ENCODE data around the gene PRLHR.

The PRLHR gene

GRCh38 chr10:118547282-118547681 is 48.2 kb downstream of the PRLHR start:
- no peak overlapping the region for H3K4me3 ChIP-seq (ENCODE audit: low read depth, low read length)
- TF ChIP-seq CTCF (IDR thresholded peaks at IDR 0.05; ENCODE audit: borderline replicate concordance, insufficient read depth, low read depth, low read length) = no peak

GRCh38 chr10:118546479-118546878 is 49.0 kb downstream of the PRLHR start:
- H3K4me3 ChIP-seq (ENCODE audit: low read depth, low read length) = no peak overlapping the region
- no peak for TF ChIP-seq CTCF (IDR thresholded peaks at IDR 0.05; ENCODE audit: borderline replicate concordance, insufficient read depth, low read depth, low read length)

- H3K4me3 ChIP-seq (ENCODE audit: low read depth, low read length) = no peak overlapping the region
- no peak for TF ChIP-seq CTCF (IDR thresholded peaks at IDR 0.05; ENCODE audit: borderline replicate concordance, insufficient read depth, low read depth, low read length)
These were observed 50.1 kb downstream of the PRLHR start for GRCh38 chr10:118545381-118545780.

- no peak for TF ChIP-seq CTCF (IDR thresholded peaks at IDR 0.05; ENCODE audit: borderline replicate concordance, insufficient read depth, low read depth, low read length)
- H3K4me3 ChIP-seq (ENCODE audit: low read depth, low read length) = no peak overlapping the region
These were observed 51.0 kb downstream of the PRLHR start for GRCh38 chr10:118544401-118544948.

- H3K4me3 ChIP-seq (ENCODE audit: low read depth, low read length) = no peak overlapping the region
- TF ChIP-seq CTCF (IDR thresholded peaks at IDR 0.05; ENCODE audit: borderline replicate concordance, insufficient read depth, low read depth, low read length) = peak; percentile 77
These were observed 51.6 kb downstream of the PRLHR start for GRCh38 chr10:118543714-118544400.

GRCh38 chr10:118542745-118543144 is 52.7 kb downstream of the PRLHR start:
- H3K4me3 ChIP-seq (ENCODE audit: low read depth, low read length) = no peak overlapping the region
- TF ChIP-seq CTCF (IDR thresholded peaks at IDR 0.05; ENCODE audit: borderline replicate concordance, insufficient read depth, low read depth, low read length) = no peak

GRCh38 chr10:118542205-118542604 is 53.2 kb downstream of the PRLHR start:
- TF ChIP-seq CTCF (IDR thresholded peaks at IDR 0.05; ENCODE audit: borderline replicate concordance, insufficient read depth, low read depth, low read length) = no peak
- H3K4me3 ChIP-seq (ENCODE audit: low read depth, low read length) = no peak overlapping the region
